HG03135 (cell line): ENCODE measurements around the gene FASTKD3.

Experiments used
- ATAC-seq: cut with Tn5 transposase; IDR thresholded peaks from one replicate; pipeline ENCODE4 v1.9.1; 2021; ENCODE audit warnings: mild to moderate bottlenecking, moderate library complexity; ENCODE audit not compliant: unreplicated experiment

Gene FASTKD3

DNA sequence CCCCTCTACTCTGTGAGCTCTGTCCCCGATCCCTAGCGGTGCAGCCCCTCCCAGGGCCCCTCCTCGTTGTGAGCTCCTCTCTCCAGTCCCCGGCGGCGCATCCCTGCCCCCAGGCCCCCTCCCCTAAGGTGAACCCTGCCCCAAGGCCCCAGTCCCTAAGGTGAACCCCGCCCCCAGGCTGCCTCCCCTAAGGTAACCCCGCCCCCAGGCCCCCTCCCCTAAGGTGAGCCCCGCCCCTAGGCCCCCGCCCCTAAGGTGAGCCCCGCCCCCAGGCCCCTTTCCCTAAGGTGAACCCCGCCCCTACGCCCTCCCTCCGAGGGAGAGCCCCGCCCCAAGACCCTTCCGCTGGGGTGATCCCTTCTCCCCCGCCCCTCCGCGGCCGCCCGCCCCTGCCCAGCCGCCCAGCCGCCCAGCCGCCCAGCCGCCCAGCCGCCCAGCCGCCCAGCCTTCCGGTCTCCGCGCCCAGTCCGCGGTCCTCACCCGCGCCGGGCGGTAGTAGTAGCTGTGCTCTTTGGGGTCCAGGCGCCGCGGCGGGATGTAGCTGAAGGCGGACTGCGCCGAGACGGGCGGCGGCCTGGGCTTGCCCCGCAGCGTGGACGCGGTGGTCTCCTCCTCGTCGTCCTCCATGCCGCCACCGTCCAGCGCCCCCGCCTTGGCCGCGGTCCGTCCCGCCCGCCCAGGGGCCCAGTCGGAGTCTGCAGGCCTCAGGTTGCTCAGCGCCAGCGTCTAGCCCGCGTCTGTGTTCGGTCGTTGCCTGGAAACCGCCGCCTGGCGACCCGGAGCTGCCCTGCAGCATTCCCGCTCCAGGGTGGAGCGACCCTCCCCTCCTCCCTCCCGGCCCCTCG lies 18.2 kb downstream of the FASTKD3 start, which contains the start of gene CFAP90:
Gene CFAP90, minus strand, starts transcription at position 739 of the 845 bp plus-strand sequence. Its CDS starts 112 bp downstream, at position 627.
- no peak for ATAC-seq

DNA sequence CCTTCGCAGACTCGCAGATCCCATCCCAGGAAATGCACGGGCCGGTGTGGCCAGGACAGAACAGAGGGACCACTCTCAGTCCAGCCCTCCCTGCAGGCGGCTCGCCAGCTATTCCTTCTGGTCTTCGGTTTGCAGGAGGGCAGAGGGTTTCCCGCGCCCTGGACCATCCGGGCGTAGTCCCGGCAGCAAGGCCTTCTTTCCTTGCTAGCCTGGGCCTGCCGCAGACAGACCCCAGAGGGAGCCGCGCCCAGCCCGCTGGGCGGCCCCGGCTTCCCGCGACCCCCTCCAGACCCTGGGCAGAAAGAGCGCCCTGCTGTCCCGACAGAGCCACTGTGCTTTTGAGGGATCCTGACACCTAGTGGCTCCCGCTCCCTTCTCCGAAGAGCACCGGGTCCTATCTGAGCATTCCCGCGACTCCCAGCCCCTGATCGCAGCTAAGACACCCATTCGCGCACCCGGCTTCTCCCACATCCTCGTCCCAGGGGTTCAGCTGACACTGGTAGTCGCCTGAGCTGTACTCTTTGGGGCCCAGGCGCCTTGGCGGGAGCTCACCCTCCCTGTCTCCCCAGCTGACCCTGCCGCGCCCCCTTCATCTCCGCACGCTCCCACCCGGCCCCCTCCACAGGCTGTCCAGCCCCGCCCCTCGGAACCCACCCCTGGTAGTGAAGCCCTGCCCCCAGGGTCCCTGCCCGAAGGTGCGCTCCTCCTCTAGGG lies 19.0 kb downstream of the FASTKD3 start:
- no peak for ATAC-seq

DNA sequence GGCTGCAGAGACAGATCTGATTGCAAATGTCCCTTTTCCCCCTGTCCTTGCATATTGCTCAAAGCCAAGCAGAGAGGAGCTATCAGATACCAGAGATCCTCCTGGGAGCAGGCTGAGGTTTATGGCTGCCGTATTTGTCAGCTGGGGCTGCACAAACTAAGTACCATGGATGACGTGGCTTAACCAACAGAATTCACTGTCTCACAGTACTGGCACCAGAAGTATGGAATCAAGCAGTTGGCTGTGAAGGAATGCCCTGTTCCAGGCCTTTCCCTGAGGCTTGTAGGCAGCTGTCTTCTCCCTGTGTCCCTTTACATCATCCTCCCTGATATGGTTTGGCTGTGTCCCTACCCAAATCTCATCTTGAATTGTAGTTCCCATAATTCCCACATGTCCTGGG lies 20.5 kb downstream of the FASTKD3 start:
- no peak for ATAC-seq

DNA sequence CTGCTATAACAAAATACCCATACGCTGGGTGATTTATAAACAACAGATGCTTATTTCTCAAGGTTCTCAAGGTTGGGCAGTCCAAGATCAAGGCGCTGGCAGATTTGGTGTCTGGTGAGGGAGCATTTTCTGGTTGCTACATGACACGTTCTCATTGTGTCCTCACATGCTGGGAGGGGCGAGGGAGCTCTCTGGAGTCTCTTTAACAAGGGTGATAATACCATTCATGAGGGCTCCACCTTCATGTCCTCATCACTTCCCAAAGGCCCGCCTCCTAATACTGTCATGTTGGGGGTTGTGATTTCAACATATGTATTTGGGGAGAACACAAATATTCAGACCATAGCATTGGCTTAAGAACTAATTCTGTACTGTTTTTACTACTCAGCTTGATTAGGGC lies 22.5 kb downstream of the FASTKD3 start:
- ATAC-seq, result no peak

DNA sequence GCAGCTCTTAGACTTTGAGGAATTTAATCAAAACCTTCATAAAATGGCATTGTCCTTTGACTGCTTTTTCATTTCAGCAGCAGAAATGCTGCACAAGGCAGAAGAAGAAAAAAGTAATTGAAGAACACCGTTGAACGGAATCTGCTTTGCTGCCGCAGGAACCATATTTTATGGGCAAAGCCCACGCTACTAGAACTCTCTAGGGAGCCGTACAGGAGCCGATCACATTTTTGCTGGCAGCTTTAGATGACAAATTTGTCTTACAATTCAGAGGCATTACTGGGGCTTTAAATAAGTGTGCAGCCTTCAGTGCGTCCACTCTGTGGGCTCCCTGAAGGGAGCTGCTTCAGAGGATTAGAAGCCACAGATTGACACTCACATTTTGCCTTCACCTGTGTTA lies 23.3 kb downstream of the FASTKD3 start:
- ATAC-seq, result no peak

DNA sequence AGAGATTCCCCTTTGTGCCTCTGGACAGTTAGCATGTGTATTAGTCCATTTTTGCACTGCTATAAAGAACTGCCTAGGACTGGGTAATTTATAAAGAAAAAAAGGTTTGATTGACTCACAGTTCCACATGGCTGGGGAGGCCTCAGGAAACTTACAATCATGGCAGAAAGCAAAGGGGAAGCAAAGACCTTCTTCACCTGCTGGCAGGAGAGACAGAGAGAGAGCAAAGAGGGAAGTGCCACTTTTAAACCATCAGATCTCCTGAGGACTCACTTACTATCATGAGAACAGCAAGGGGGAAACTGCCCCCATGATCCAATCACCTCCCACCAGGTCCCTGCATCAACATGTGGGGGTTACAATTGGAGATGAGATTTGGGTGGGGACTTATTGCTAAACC lies 23.9 kb downstream of the FASTKD3 start:
- no peak for ATAC-seq

DNA sequence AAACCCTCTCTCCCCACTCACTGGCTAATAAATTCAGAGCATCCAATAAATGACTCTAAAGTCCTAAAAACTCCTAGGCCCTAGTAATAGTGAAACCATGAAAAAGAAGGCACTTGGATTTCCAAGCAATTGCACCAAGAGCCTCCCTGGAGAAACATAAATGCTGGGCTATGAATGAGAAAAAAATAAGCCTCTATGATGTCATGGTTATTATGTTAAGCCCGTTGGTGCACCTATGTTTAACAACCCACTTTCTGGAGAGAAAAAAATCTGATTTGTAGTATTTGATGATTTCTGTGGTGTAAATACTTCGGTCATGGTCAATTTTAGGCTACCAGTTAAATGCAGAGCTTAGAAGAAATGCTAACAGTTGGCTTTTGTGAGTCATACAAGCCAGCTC lies 26.3 kb downstream of the FASTKD3 start:
- no peak for ATAC-seq

DNA sequence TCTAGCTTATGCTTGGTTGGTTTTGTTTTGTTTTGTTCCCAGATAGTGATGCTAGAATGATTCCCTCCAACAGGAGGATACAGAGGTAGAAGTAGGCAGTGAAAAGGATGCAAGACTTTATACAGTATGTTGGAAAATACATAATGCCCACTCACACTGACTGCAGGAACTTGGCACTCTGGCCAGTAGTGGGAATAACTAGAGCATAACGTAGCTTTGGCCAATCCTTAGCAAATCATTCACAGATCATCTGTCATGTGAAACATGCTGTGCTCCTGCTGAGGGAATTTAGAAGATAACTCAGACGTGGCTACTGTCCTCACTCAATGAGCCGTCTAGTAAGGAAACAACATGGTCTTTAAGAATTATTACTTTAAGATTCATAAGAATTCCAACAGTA lies 31.4 kb downstream of the FASTKD3 start:
- ATAC-seq, result no peak

DNA sequence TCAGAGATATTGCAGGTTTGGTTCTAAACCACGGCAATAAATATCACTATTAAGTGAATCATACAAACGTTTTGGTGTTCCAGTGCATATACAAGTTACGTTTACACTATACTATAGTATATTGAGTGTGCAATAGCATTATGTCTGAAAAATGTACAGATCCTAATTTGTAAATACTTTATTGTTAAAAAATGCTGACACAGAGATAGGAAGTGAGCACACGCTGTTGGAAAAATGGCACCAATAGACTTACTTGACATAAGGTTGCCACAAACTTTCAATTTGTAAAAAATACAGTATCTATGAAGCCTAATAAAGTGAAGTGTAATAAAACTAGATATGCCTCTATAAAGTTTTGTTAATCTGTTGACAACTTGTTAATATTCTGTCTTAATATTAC lies 33.8 kb downstream of the FASTKD3 start:
- ATAC-seq, result no peak

DNA sequence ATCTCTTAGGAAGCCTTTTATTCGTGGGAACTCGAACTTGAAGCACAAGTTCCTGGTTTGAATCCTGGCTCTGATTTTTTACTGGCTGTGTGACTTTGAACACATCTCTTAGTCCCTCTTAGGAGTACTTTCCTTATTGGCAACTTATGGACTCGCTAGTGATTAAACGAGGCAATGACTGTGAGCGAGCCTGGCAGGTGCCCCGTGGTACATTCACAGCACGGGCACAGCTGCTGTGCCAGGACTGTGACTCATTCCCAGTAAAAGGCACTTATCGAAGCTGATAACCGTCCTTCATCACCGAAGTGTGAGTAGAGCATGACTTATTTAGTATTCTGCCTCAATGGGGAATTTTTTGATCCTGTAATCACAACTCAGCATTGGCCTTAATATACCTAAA lies 40.6 kb downstream of the FASTKD3 start:
- no peak for ATAC-seq

DNA sequence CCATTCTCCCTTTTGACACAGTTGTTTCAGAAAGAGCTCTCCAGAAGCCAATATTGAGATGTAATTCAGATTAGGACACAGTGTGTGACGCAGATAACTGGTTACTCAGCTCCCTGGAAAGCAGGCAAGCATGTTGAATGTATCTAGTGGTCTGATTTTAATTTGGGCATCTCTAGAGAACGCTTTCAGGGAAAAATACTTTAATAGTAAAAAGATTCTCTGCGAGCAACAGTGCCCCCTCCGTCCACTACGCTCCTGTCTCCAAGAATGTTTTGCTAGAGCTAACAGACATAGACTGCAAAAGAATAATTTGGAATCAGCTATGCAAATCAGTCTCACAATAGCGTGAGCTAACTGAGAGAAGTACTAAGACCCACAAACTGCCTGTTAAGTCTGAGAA lies 41.2 kb downstream of the FASTKD3 start:
- ATAC-seq, result no peak

DNA sequence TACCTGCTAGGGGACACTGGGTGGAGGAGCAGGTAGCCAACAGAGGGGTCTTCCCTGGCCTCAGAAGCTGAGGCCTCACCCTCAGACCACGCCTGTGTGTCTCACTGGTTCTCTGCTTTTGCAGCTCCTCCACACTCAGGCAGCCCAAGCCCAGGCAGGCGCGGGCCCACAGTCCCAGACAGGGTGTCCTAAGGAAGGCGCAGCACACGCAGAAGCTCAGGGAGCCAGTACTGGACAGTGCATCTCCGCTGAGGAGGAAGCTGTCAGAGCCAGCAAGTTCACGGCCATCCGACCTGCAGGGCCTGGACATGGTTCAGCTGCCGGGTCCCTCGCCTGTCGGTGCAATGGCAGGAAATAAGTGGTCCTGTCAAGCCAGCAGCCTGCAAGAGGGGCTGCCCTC lies 43.2 kb downstream of the FASTKD3 start:
- no peak for ATAC-seq

DNA sequence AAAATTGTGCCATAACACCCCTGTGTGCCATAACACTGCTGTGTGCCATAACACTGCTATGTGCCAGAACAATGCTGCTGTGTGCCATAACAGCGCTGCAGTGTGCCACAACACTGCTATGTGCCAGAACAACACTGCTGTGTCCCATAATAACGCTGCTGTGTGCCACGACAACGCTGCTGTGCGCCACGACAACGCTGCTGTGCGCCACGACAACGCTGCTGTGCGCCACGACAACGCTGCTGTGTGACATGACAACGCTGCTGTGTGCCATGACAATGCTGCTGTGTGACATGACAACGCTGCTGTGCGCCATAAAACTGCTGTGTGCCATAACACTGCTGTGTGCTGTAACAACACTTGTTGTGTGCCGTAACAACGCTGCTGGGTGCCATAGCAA lies 43.8 kb downstream of the FASTKD3 start:
- ATAC-seq, result no peak

DNA sequence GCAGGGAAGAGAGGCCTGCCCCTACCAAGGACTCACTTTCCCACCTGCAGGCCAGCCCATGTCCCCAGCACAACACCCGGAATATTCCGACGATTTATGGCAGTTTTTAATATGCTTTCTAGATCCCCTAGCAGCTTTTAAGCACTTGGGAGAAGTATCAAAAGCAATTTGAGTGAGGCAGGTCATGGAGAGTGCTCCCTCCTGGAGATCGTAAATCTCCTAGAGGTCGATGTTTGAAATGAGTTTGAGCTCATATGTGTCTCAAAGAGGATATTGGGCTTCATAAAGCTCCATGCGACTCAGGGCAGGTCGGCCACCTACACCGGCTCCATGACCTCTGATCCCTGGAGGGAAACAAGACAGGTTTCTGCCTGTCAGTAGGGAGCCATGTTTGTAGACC lies 45.2 kb downstream of the FASTKD3 start:
- no peak for ATAC-seq

DNA sequence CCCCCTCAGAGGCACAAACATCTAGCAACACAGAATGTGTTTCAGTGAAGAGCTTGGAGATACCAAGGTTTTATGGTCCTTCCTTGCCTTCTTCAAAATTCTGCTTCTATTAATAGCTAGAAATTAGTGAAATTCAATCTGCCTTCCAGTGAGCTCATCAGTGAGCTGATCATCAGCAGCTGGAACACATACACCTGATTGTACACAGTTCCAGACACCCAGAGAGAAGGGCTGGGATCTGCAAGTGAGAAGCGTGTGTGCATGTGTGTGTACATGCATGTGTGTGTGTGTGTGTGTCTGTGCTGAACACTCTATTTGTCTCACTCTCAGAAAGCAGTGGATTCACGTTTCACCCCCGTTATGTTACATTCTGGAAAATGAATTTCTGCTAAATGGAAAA lies 46.4 kb downstream of the FASTKD3 start:
- no peak for ATAC-seq

DNA sequence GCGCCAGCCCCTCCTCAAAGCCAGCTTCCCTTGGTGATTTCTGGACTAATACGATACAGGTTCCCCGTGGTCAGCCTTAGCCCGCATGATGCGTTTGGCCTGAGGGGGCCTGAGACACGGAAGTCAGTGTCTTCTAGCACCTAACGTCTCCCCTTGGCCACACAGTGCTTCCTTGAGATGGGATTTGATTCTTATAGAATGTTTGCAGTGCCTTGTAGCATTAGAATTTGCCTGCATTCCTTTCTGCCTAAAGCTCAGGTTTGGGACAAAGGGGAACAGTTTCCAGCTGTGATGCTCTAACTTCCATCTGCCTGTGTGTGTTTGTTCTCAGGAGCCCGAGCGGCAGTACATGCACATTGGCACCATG lies 52.3 kb downstream of the FASTKD3 start:
- ATAC-seq, result peak; percentile 16

DNA sequence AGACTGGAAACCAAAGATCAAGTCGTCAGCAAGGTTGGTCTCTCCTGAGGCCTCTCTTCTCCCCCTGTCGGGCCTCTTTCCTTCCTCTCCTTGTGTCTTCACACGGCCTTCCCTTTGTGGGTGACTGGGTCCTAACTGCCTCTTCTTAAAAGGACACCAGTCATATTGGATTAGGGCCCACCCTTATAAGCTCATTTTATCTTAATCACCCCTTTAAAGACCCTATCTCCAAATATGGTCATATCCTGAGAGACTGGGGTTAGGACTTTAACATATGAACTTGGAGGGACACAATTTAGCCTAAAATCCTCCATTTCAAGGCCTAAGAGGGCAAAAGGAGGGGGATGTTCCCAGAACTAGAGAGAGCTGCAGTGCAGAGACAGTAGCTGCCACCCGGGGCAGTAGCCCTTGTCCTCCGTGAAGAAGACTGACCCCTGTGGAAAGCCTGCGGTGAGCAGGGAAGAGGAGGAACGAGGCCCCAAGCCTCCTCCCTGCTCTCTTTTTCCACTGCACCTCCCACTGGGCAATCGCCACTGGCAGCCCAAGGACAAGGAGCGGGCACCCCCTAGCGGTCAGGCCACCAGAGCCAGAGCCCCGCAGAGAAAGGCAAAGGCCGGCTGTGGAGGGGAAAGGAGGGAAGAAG lies 52.8 kb downstream of the FASTKD3 start:
- ATAC-seq, result peak; percentile 88

DNA sequence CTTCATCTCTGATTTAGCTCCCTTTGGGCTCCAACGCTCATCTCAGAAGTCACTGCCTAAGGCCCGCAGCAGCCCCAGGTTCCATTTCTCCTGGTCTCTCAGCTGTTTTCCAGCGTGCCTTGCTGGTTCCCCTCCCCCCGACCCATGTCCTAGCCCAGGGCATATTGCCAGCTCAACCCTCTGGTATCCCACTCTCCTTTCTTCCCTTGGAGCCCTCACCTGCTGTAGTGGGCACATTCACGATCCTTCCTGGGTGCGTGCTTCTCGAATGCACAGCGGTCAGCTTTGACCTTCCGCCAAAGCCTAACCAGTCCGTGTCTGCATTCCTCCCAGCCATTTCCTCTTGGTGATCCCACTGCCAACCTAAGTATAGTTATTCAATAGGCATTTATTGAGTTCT lies 54.0 kb downstream of the FASTKD3 start:
- no peak for ATAC-seq

DNA sequence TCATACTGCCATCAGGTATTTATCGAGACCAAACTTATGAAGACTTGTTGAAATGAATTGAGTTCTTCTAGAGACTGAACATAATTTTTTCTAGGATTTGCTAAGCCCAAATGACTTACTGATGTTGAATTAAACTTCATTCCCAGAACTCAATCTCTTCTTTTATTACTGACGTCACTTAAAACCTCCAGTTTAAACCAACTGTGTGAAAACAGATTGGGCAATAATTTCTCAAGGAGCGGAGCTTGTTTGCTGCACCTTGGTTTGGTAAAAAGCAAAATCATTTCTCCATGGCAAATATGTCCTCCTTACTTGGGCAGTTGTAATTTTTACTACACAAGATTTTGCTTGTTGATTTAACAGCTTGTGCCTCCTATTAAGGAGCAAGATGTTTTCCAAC lies 55.3 kb downstream of the FASTKD3 start:
- ATAC-seq, result no peak

DNA sequence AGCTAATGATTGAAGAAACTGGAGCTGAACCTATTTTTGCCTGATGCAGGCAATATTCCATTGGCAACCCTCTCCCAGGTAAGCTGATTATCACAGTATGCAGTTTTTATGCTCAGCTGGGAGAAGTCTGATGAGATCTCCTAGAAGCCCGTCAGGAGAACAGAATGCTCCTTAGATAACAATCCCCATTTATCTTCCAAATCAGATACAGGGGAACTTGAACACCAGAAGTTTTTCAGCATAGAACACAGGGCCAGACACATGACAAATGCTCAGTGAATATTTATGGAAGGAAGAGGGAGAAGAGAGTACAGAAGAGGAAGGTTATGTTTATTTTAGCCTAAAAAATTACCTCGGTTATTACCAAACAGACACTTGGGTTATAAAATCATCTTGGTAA lies 55.8 kb downstream of the FASTKD3 start:
- no peak for ATAC-seq

DNA sequence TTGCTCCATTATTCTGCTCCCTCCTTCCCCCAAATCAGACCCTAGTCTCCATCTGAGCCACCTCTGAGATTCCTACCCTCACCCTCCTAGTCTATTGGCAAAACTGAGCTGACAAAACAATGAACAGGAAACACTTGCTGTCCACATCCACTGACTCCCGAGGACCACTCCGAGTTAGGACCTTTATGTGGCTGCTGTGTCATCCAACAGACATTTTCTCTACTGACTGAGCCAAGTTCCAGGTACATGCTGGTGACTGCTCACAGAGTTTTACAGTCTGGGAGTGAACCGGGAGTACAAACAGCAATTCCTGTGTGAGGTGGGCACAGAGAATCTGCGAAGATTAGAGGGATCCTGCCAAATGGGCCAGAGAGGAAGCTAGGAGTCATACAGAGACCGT lies 57.1 kb downstream of the FASTKD3 start:
- no peak for ATAC-seq
